HUES6 (cell line): Measurements from ENCODE around the gene SLAMF8.

Experiments
- H3K27ac ChIP-seq: 2 replicates; pipeline ENCODE4 v1.7.0; 2013; ENCODE audit warnings: low read depth, mild to moderate bottlenecking, low read length, inconsistent platforms
- H3K27me3 ChIP-seq: 2 replicates; pipeline ENCODE4 v1.6.1; 2013; ENCODE audit warnings: low read length; ENCODE audit not compliant: control insufficient read depth, insufficient read depth
- H3K36me3 ChIP-seq: 2 replicates; pipeline ENCODE4 v1.6.1; 2013; ENCODE audit warnings: low read length; ENCODE audit not compliant: control insufficient read depth, insufficient read depth
- H3K4me1 ChIP-seq: 2 replicates; pipeline ENCODE4 v1.6.1; 2013; ENCODE audit warnings: low read length; ENCODE audit not compliant: control insufficient read depth, insufficient read depth
- H3K4me3 ChIP-seq: 2 replicates; pipeline ENCODE4 v1.5.1; 2013; ENCODE audit warnings: low read depth, low read length
- H3K9ac ChIP-seq: one replicate; pipeline ENCODE4 v1.6.1; 2013; ENCODE audit warnings: mild to moderate bottlenecking, low read length
- H3K9me3 ChIP-seq: 2 replicates; pipeline ENCODE4 v1.6.1; 2013; ENCODE audit warnings: low read depth, low read length; ENCODE audit not compliant: control insufficient read depth, insufficient read depth

SLAMF8 gene

GRCh38 chr1:159826441-159827101 lies at the start of gene SLAMF8:
TSS of gene SLAMF8 (plus strand) at chr1:159826873. CDS start at chr1:159826899, 26 bp downstream.
- Histone ChIP-seq H3K9ac (no peak within 1 kb of the TSS), H3K27me3 (peaks cover 31% of the 10 kb centered on the region), H3K36me3 (no peaks in the 10 kb centered on the region), H3K4me1 (peaks cover 15% of the 10 kb centered on the region), H3K9me3 (no peaks in the 10 kb centered on the region), H3K27ac (no peak within 1 kb of the TSS), H3K4me3 (no peak within 1 kb of the TSS)

GRCh38 chr1:159778266-159778665 lies 48.4 kb upstream of the SLAMF8 start:
- Histone ChIP-seq H3K4me1 (peaks cover under 1% of the 10 kb centered on the region; the same call in 1 of the 2 replicates), H3K4me3 (no peak overlapping the region), H3K36me3 (no peaks in the 10 kb centered on the region), H3K9me3 (no peaks in the 10 kb centered on the region), H3K27me3 (no peaks in the 10 kb centered on the region), H3K27ac (no peak overlapping the region), H3K9ac (no peak overlapping the region)

GRCh38 chr1:159779403-159779851 lies 47.2 kb upstream of the SLAMF8 start:
- H3K4me1 ChIP-seq: peaks cover 12% of the 10 kb centered on the region

GRCh38 chr1:159780583-159781582 lies 45.8 kb upstream of the SLAMF8 start, which contains the start of gene DUSP23:
TSS of gene DUSP23 (plus strand) at chr1:159780962. CDS start at chr1:159781101, 139 bp downstream.
- H3K27me3 ChIP-seq: no peaks in the 10 kb centered on the region
- H3K27ac ChIP-seq: no peak within 1 kb of the TSS
- H3K36me3 ChIP-seq: no peaks in the 10 kb centered on the region
- peak within 1 kb of the TSS; percentile 86 for H3K4me3 ChIP-seq
- peaks cover 12% of the 10 kb centered on the region for H3K4me1 ChIP-seq
- peak within 1 kb of the TSS; percentile 54 for H3K9ac ChIP-seq
- 0 out of 2 replicates have a peak, but pooled peaks cover 2% of the 10 kb centered on the region for H3K9me3 ChIP-seq

More at GRCh38 chr1:159779403-159779851, 47.2 kb upstream of the SLAMF8 start:
- Histone ChIP-seq H3K9me3 (no peaks in the 10 kb centered on the region), H3K27ac (no peak overlapping the region), H3K9ac (no peak overlapping the region), H3K36me3 (no peaks in the 10 kb centered on the region), H3K27me3 (no peaks in the 10 kb centered on the region), H3K4me3 (no peak overlapping the region)

GRCh38 chr1:159781992-159782391 lies 44.7 kb upstream of the SLAMF8 start:
- Histone ChIP-seq H3K27ac (no peak overlapping the region), H3K27me3 (no peaks in the 10 kb centered on the region), H3K4me3 (peak overlapping the region; percentile 86; the same call in 1 of the 2 replicates)

GRCh38 chr1:159783724-159784123 lies 42.9 kb upstream of the SLAMF8 start:
- 0 out of 2 replicates have a peak, but pooled peaks cover 2% of the 10 kb centered on the region for H3K9me3 ChIP-seq
- H3K36me3 ChIP-seq: no peaks in the 10 kb centered on the region
- H3K4me3 ChIP-seq: no peak overlapping the region
- H3K4me1 ChIP-seq: peaks cover 12% of the 10 kb centered on the region
- no peak overlapping the region for H3K27ac ChIP-seq
- H3K27me3 ChIP-seq: no peaks in the 10 kb centered on the region
- no peak overlapping the region for H3K9ac ChIP-seq

More at GRCh38 chr1:159781992-159782391, 44.7 kb upstream of the SLAMF8 start:
- Histone ChIP-seq H3K4me1 (peaks cover 12% of the 10 kb centered on the region), H3K9ac (no peak overlapping the region), H3K36me3 (no peaks in the 10 kb centered on the region), H3K9me3 (0 out of 2 replicates have a peak, but pooled peaks cover 2% of the 10 kb centered on the region)

- no peak overlapping the region for H3K9ac ChIP-seq
- peaks cover 12% of the 10 kb centered on the region for H3K4me1 ChIP-seq
- 0 out of 2 replicates have a peak, but pooled peaks cover 2% of the 10 kb centered on the region for H3K9me3 ChIP-seq
- no peak overlapping the region for H3K4me3 ChIP-seq
- no peaks in the 10 kb centered on the region for H3K36me3 ChIP-seq
- no peak overlapping the region for H3K27ac ChIP-seq
- no peaks in the 10 kb centered on the region for H3K27me3 ChIP-seq
Measured at GRCh38 chr1:159786465-159786864, 40.2 kb upstream of the SLAMF8 start.

GRCh38 chr1:159786966-159787365 lies 39.7 kb upstream of the SLAMF8 start:
- Histone ChIP-seq H3K27ac (no peak overlapping the region), H3K36me3 (no peaks in the 10 kb centered on the region), H3K27me3 (no peaks in the 10 kb centered on the region), H3K9me3 (0 out of 2 replicates have a peak, but pooled peaks cover 2% of the 10 kb centered on the region), H3K9ac (no peak overlapping the region), H3K4me3 (no peak overlapping the region), H3K4me1 (peaks cover 12% of the 10 kb centered on the region)

GRCh38 chr1:159790237-159790917 lies 36.3 kb upstream of the SLAMF8 start:
- H3K4me1 ChIP-seq: no peaks in the 10 kb centered on the region
- H3K27ac ChIP-seq: no peak overlapping the region
- no peaks in the 10 kb centered on the region for H3K9me3 ChIP-seq
- no peak overlapping the region for H3K4me3 ChIP-seq
- H3K27me3 ChIP-seq: peaks cover 2% of the 10 kb centered on the region; the same call in 1 of the 2 replicates
- no peaks in the 10 kb centered on the region for H3K36me3 ChIP-seq
- H3K9ac ChIP-seq: no peak overlapping the region

- H3K9ac ChIP-seq: no peak overlapping the region
- H3K4me1 ChIP-seq: no peaks in the 10 kb centered on the region
- no peaks in the 10 kb centered on the region for H3K9me3 ChIP-seq
- H3K27me3 ChIP-seq: peaks cover 9% of the 10 kb centered on the region; the same call in 1 of the 2 replicates
- no peaks in the 10 kb centered on the region for H3K36me3 ChIP-seq
- no peak overlapping the region for H3K27ac ChIP-seq
- no peak overlapping the region for H3K4me3 ChIP-seq
Measured at GRCh38 chr1:159791031-159791430, 35.6 kb upstream of the SLAMF8 start.
